ENCODE measurements around the gene TSPAN9.

The TSPAN9 gene

DNA sequence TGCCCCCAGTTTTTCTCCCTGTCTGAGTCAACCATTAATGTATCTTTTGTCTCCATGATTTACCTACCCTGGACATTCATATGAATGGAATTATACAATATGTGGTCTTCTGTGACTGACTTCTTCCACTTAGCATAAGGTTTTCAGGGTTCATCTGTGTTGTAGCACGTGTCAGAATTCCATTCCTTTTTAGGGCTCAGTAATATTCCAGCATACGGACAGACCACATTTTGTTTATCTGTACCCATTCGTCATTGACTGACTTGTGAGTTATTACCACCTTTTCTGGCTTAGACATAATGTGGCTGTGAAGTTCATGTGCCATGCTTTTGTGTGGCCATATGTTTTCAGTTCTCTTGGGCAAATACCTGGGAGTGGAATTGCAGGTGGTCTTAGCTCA, 37.9 kb downstream of the TSPAN9 start:
- Mint-ChIP-seq H3K36me3 (ENCODE audit: low read depth) (no peaks in the 10 kb centered on the region), H3K9me3 (no peaks in the 10 kb centered on the region), H3K4me1 (ENCODE audit: low read depth) (peaks cover 9% of the 10 kb centered on the region), H3K4me3 (no peak overlapping the region), H3K27ac (no peak overlapping the region), H3K27me3 (peaks cover 18% of the 10 kb centered on the region)

DNA sequence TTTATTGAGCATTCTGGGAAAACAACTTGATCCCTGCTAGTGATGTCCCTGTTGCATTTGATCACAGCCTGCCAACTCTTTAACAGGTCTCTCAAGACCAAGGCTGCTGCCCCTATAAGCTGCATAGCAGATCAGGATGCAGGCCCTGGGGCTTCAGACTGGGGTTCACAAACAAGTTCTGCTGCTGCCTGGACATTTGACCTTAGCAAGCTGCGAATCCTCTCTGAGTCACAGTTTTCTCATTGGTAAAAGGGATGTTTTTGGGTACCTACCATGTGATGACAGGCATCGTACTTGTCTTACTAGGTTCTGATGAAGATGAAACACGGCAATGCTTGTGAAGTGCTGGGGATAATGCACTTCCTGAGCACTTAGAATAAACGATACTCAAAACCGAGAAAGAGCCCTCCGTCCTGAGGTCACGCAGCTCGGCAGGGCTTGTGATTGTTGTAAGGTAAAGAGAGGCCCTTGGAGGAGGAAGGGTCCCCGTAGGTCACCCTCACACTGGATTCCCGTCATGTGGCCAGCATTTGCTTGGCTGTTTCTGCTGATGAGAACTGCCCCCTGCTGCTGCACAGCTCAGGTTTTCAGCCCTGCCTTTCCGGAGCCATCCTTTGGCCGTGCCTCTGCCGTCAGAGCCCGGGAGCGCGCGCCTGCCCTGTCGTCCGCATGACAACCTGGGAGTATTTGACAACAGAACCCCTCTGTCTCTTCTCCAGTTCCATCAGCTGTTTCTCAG, 39.1 kb downstream of the TSPAN9 start:
- Mint-ChIP-seq H3K4me3 (no peak overlapping the region), H3K27me3 (peaks cover 18% of the 10 kb centered on the region), H3K4me1 (ENCODE audit: low read depth) (peaks cover 16% of the 10 kb centered on the region), H3K27ac (no peak overlapping the region), H3K36me3 (ENCODE audit: low read depth) (no peaks in the 10 kb centered on the region), H3K9me3 (no peaks in the 10 kb centered on the region)

DNA sequence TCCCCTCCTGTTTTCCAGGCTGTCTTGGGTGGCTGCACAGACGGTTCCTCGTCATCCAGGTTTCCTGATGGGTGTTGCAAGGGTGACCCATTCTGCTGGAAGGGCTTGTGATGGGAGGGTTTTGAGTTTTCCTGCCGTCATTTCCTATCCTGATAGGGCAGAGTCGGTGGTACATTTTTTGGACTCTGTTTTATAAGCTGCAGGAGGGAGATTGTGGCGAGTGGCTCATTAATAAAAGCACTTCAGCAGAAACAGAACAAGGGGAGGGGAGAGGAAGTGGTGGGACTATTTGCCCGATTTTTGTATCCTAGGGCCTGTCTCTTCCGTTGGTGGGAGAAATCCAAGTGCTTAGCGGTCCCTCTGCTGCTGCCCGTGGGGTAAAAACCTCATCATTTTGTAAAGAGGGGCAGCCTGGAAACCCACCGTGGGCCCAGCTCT, 40.0 kb downstream of the TSPAN9 start:
- no peaks in the 10 kb centered on the region for H3K9me3 Mint-ChIP-seq
- peaks cover 18% of the 10 kb centered on the region for H3K27me3 Mint-ChIP-seq
- no peak overlapping the region for H3K27ac Mint-ChIP-seq
- H3K4me3 Mint-ChIP-seq: no peak overlapping the region
- H3K4me1 Mint-ChIP-seq (ENCODE audit: low read depth): peaks cover 16% of the 10 kb centered on the region
- no peaks in the 10 kb centered on the region for H3K36me3 Mint-ChIP-seq (ENCODE audit: low read depth)

DNA sequence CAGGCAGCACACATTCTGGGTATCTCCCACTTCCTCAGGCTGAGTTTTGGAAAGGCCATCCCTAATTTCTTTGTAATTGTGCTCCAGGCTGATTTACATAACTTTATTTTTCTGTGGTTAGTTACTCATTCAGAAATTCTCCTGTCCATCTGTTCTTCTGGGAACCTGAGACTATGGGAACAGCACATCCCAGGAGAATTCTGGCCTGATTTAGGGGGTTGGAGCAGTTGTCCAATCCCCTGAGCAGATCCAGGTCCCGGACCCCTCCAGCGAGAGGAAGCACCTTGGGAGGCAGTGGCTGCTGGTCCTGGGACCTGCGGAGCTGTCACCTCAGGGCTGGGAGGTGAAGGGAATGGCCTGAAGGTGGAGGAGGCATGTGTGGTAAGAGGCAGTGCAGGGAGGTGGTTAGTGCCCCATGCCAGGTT, 40.4 kb downstream of the TSPAN9 start:
- H3K9me3 Mint-ChIP-seq: no peaks in the 10 kb centered on the region

DNA sequence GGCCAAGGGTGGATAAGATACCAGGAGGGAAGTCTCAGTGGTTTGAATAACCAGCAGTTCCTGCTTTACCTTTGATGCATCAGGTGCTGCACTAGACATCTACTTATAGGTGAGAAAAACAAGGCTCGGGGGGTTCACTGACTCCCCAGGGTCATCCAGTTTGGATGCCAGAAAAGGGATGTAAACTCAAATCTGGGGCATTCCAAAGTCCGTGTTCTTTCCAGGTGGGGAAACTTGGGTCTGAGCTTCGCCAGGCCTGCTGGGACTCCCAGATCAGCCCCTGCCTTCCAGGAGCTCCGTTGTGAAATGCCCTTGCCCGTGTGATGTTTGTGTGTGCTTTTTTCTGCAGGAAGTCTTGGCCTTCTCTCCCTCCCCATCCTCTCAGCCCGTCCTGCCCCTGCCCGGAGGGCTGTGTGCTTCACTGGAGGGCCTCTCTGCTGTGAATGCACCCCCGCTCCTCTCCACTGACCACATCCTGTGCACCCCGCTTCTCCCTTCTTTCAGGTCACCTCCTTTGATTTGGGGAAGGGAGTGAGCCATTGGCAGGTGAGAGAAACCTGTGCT, 42.1 kb downstream of the TSPAN9 start:
- H3K27ac Mint-ChIP-seq: no peak overlapping the region
- no peaks in the 10 kb centered on the region for H3K9me3 Mint-ChIP-seq
- no peak overlapping the region for H3K4me3 Mint-ChIP-seq
- peaks cover 29% of the 10 kb centered on the region for H3K27me3 Mint-ChIP-seq
- H3K36me3 Mint-ChIP-seq (ENCODE audit: low read depth): no peaks in the 10 kb centered on the region
- peaks cover 16% of the 10 kb centered on the region for H3K4me1 Mint-ChIP-seq (ENCODE audit: low read depth)

More for the DNA sequence above, 40.4 kb downstream of the TSPAN9 start:
- Mint-ChIP-seq H3K27ac (no peak overlapping the region), H3K4me1 (ENCODE audit: low read depth) (peaks cover 16% of the 10 kb centered on the region), H3K27me3 (peaks cover 21% of the 10 kb centered on the region), H3K4me3 (no peak overlapping the region), H3K36me3 (ENCODE audit: low read depth) (no peaks in the 10 kb centered on the region)

DNA sequence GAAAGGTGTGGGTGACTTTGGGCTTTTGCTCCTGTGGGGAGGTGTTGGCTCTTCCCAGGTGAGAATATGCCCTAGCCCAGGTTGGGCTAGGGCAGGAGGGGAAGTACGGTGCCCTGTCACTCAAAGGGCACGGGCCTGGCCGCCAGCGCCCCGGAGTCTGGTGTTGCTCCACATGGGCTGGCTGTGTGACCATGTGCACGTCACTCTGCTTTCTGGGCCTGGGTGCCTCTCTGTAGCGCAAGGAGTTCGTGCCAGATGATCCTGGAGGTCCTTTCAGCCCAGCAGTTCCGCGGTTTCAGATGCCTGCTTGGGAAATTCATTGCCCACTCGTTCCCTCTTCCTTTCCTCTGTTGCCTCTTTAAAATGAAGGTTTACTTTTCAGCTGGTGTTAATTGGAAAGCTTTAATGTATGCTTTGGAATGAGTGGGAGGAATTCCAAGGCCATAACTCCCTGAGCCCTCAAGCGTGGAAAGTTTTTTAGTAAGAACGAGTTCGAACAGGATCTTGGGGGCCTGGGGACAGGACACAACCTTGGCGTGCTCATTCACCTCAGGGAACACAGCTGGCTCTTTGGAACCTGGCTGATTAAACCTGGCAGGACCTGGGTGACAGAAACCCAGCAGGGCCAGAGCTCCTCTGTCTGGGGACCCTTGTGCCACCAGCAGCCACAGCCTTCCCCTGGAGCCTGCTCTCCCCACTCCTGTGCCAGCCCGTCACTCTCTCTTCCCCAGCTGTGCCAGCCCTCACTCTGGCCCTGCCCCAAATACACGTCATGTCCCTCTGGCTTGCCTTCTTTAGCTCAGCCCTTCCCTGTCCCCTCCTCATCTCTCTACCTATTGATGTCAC, 42.8 kb downstream of the TSPAN9 start:
- Mint-ChIP-seq H3K9me3 (no peaks in the 10 kb centered on the region), H3K27ac (no peak overlapping the region), H3K36me3 (ENCODE audit: low read depth) (no peaks in the 10 kb centered on the region), H3K4me3 (no peak overlapping the region), H3K27me3 (peaks cover 29% of the 10 kb centered on the region), H3K4me1 (ENCODE audit: low read depth) (peaks cover 16% of the 10 kb centered on the region)

DNA sequence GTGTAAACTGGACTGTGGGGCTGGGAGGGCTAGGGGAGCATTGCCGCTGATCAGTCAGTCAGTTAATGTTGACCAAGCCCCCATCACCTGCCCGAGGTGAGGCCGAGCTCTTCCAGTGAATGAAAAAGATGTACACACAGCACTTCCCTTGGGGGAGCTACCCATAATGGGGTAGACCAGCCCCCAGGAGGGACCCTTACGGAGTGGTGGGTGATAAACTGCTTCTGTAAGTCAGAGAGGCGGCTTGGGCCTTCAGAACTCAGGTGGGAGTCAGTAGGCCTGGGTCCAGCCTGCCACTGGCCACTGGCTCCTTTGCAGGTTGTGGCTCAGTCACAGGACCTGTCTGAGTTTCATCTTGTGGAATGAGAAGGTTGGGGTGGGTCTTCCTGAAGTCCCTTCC, 43.5 kb downstream of the TSPAN9 start:
- no peaks in the 10 kb centered on the region for H3K36me3 Mint-ChIP-seq (ENCODE audit: low read depth)
- no peak overlapping the region for H3K4me3 Mint-ChIP-seq
- H3K9me3 Mint-ChIP-seq: no peaks in the 10 kb centered on the region
- no peak overlapping the region for H3K27ac Mint-ChIP-seq
- H3K27me3 Mint-ChIP-seq: peaks cover 32% of the 10 kb centered on the region
- H3K4me1 Mint-ChIP-seq (ENCODE audit: low read depth): peaks cover 16% of the 10 kb centered on the region

DNA sequence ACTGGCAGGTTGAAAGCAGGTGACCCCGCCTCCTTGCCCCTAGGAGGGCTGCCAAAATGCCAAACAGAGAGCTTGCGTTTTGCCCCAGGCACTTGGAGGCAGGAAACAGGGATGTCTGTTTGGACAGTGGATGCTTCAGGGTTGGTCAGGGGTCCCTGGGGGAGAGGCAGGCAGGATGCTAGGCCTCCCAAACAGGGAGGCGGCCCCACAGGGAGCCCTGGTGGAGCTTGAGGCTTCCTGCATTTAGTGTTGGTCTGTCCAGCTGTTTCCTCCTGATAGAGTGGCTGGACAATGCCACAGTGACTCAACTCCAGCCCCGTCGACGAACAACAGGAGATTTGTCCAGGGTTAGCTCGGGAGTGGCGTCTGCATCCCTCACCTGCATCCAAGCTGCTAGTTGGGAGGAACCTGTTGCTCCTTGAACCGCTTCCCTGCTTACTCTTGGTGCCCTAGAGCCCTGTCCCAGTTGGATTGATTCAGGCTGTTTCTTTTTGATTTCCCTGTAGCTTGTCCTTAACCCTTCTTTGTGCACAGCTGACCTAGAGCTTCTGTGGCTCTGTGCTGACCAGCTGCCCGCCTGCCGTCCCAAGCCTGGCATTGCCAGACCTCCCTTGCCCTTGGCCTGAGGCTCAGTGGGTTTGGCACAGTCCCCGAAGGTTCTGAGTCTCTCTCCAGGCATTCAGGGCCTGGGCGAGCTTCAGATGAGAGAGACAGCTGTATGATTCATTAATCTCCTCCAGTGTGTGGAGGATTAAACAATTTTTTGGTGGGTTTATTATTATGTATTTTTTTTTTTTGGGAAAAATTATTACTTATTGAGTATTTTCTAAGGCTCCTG, 45.9 kb downstream of the TSPAN9 start:
- Mint-ChIP-seq H3K36me3 (ENCODE audit: low read depth) (no peaks in the 10 kb centered on the region), H3K9me3 (no peaks in the 10 kb centered on the region), H3K27ac (no peak overlapping the region), H3K4me3 (no peak overlapping the region), H3K27me3 (peaks cover 29% of the 10 kb centered on the region), H3K4me1 (ENCODE audit: low read depth) (peaks cover 16% of the 10 kb centered on the region)

DNA sequence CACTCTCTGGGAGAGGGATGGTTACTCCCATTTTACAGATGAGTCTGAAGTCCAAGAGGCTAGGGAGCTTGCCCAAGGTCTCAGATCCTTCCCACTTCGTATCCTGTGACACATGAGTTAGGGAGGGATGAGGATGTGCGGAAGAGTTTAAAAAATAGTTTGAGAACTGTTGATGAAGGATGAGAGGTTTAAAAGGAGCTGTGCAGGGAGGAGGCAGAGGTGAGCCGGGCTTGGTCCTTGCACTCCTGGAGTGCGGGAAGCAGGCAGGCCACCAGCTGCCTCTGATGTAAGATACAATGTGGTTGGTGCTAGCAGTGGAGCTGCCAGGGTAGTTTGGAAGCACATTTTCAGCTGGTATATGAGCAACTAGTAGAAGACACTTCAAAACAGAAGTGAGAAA, 46.5 kb downstream of the TSPAN9 start:
- no peaks in the 10 kb centered on the region for H3K9me3 Mint-ChIP-seq
- no peak overlapping the region for H3K4me3 Mint-ChIP-seq
- peaks cover 35% of the 10 kb centered on the region for H3K27me3 Mint-ChIP-seq
- peaks cover 16% of the 10 kb centered on the region for H3K4me1 Mint-ChIP-seq (ENCODE audit: low read depth)
- no peak overlapping the region for H3K27ac Mint-ChIP-seq
- peaks cover 2% of the 10 kb centered on the region for H3K36me3 Mint-ChIP-seq (ENCODE audit: low read depth)

DNA sequence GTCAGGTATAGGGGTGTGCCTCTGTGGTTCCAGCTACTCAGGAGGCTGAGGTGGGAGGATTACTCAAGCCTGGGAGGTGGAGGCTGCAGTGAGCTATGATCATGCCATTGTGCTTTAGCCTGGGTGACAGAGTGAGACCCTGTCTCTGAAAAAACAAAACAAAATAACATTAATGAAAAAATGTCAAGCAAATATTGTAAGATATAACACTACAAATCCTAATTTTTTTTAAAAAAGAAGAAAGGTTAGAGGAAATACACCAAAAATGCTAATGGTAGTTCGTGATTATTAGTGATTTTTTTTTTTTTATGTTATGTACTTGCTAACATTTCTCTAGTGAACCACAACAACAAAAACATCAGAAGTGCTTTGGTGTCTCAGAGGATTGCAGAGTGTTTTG, 47.7 kb downstream of the TSPAN9 start:
- H3K27ac Mint-ChIP-seq: no peak overlapping the region
- H3K36me3 Mint-ChIP-seq (ENCODE audit: low read depth): peaks cover 8% of the 10 kb centered on the region
- H3K4me1 Mint-ChIP-seq (ENCODE audit: low read depth): peaks cover 20% of the 10 kb centered on the region
- peaks cover 45% of the 10 kb centered on the region for H3K27me3 Mint-ChIP-seq
- H3K4me3 Mint-ChIP-seq: no peak overlapping the region
- peaks cover 5% of the 10 kb centered on the region for H3K9me3 Mint-ChIP-seq

DNA sequence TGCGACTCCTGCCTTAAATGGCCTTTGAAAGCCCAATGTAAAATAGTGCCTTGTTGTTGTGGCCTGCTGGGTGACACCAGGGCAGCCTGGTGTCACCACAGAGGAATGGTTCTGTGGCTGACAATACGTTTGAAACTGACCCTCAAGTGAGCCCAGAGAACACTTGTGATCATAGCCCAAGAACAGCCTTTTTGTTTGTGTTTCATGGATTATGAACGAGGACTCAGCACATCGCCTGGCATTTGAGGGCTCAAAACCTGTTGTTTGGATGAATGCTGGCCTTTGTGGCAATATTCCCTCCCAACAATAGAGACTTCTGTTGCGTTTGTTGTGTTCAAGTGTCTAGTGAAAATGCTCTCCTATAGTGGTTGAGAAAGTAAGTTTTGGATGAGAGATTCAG, 48.5 kb downstream of the TSPAN9 start:
- Mint-ChIP-seq H3K4me3 (no peak overlapping the region), H3K36me3 (ENCODE audit: low read depth) (peaks cover 8% of the 10 kb centered on the region), H3K27me3 (peaks cover 50% of the 10 kb centered on the region), H3K4me1 (ENCODE audit: low read depth) (peaks cover 19% of the 10 kb centered on the region), H3K9me3 (peaks cover 5% of the 10 kb centered on the region), H3K27ac (no peak overlapping the region)

DNA sequence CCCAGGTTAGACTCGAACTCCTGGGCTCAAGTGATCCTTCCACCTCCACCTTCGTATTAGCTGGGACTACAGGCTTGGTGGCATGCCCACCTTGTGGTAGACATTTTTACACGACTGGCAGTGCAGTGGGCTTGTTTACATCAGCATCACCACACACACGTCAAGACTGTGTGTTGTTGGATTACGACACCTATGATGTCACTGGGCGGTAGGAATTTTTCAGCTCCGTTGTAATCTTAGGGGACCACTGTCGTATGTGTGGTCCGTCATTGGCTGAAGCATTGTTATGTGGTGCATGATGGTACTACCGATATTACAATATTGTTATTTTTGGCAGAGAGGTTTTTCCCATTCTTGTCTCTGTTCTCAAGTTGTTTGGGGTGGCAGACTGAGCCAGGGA, 50.7 kb downstream of the TSPAN9 start:
- no peak overlapping the region for H3K27ac Mint-ChIP-seq
- H3K4me3 Mint-ChIP-seq: no peak overlapping the region
- peaks cover 65% of the 10 kb centered on the region for H3K27me3 Mint-ChIP-seq
- H3K9me3 Mint-ChIP-seq: peaks cover 5% of the 10 kb centered on the region
- H3K4me1 Mint-ChIP-seq (ENCODE audit: low read depth): peaks cover 21% of the 10 kb centered on the region
- peaks cover 8% of the 10 kb centered on the region for H3K36me3 Mint-ChIP-seq (ENCODE audit: low read depth)

DNA sequence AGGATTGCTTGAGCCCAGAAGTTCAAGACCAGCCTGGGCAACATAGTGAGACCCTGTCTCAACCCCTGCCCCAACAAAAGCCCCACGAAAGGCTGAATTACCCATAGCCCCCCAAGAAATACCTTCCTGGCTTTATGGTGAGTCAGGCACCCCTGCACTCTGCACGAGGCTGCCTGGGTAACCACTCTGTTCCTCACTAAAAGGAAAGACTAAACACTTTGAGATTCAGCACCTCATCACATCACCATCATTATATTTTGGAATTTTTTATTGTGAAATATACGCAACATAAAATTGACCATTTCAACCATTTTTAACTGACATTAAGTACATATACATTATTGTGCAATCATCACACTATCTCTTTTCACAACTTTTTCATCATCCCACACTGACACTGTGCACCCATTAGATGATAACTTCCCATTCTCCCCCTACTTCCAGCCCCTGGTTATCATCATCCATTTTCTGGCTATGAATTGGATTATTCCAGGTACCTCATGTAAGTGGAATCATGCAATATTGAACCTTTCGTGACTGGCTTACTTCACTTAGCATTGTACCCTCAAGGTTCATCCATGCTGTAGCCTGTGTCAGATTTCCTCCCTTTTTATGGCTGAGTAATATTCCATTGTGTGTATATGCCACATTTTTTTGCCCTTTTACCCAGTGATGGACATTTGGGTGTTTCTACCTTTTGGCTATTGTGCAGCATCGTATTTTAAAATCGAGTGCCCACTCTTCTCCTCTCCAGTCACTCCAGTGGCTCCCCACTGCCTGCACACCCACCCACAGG, 51.5 kb downstream of the TSPAN9 start:
- Mint-ChIP-seq H3K4me3 (no peak overlapping the region), H3K27ac (no peak overlapping the region)

More for the DNA sequence above, 51.5 kb downstream of the TSPAN9 start:
- Mint-ChIP-seq H3K36me3 (ENCODE audit: low read depth) (peaks cover 8% of the 10 kb centered on the region), H3K27me3 (peaks cover 67% of the 10 kb centered on the region), H3K4me1 (ENCODE audit: low read depth) (peaks cover 21% of the 10 kb centered on the region), H3K9me3 (peaks cover 5% of the 10 kb centered on the region)

Data from stimulated activated naive CD8-positive, alpha-beta T cell treated with anti-CD3 and anti-CD28 coated beads, Interleukin-15, Interleukin-2, amounts not matched to agents 100 ng/mL and 50 ng/mL, for 24 hours (primary cell).